IMR-90 (cell line): ENCODE results near the gene PFKP. TPM values are rescaled to one million over a fixed set of nuclear protein-coding genes. Genes with fewer than 3 reads are reported as not detected.

ENCODE experiments used
- ATAC-seq: fragments of 200-7000 bp; cut with Tn5 transposase; 2 replicates; pipeline ENCODE4 v1.9.1; 2020; ENCODE audit warnings: low read depth, mild to moderate bottlenecking, moderate library complexity
- BruUV-seq: library from RNA; stranded (reverse); fragments of 400-500 nt; replicated peaks from 2 replicates; lab custom pipeline; 2021; lab: Mats Ljungman, UMichigan
- CTCF ChIA-PET: fragments of 300-600 bp; formaldehyde crosslinking; extraction: SDS; loops from one replicate; lab custom pipeline; 2021; ENCODE audit warnings: antibody characterized with exemption; lab: Yijun Ruan, JAX
- POLR2A ChIA-PET: fragments of 300-600 bp; sonication (Branson Sonifier 250); formaldehyde crosslinking; loops from one replicate; lab custom pipeline; 2022; ENCODE audit warnings: antibody characterized with exemption; ENCODE audit not compliant: unreplicated experiment; lab: Charles Lee
- DNase-seq: peaks from one replicate; pipeline ENCODE4 v3.0.0; 2013
- H2AFZ ChIP-seq: replicated peaks from 2 replicates; pipeline ENCODE3; 2013; ENCODE audit warnings: low read length, mild to moderate bottlenecking; ENCODE audit not compliant: poor library complexity
- H2AK5ac ChIP-seq: 2 replicates; pipeline ENCODE4 v1.6.1; 2013; ENCODE audit warnings: low read depth, low read length, inconsistent platforms
- H2AK9ac ChIP-seq: replicated peaks from 2 replicates; pipeline ENCODE3; 2013; ENCODE audit warnings: mild to moderate bottlenecking, low read depth, low read length, moderate library complexity; ENCODE audit not compliant: poor library complexity
- H2BK120ac ChIP-seq: 2 replicates; pipeline ENCODE4 v1.6.1; 2013; ENCODE audit warnings: low read depth, low read length, inconsistent platforms
- H2BK15ac ChIP-seq: 3 replicates; pipeline ENCODE4 v1.6.1; 2013; ENCODE audit warnings: low read depth, low read length, inconsistent platforms
- H2BK20ac ChIP-seq: 2 replicates; pipeline ENCODE4 v1.6.1; 2013; ENCODE audit warnings: low read depth, mild to moderate bottlenecking, inconsistent platforms, low read length, moderate library complexity
- H2BK5ac ChIP-seq: 2 replicates; pipeline ENCODE4 v1.6.1; 2013; ENCODE audit warnings: mild to moderate bottlenecking, low read depth, low read length, inconsistent platforms; ENCODE audit not compliant: poor library complexity, severe bottlenecking
- H3K14ac ChIP-seq: replicated peaks from 2 replicates; pipeline ENCODE4 v1.6.1; 2013; ENCODE audit warnings: low read depth, low read length, inconsistent platforms
- H3K18ac ChIP-seq: 2 replicates; pipeline ENCODE4 v1.6.1; 2013; ENCODE audit warnings: low read depth, low read length, control low read depth
- H3K23ac ChIP-seq: 2 replicates; pipeline ENCODE4 v1.6.1; 2013; ENCODE audit warnings: low read depth, low read length, inconsistent platforms
- H3K27ac ChIP-seq: 2 replicates; pipeline ENCODE4 v1.5.1; 2013; ENCODE audit warnings: mild to moderate bottlenecking, control low read depth, low read length; ENCODE audit not compliant: insufficient read depth
- H3K27me3 ChIP-seq: 2 replicates; pipeline ENCODE4 v1.6.1; 2013; ENCODE audit warnings: low read length; ENCODE audit not compliant: control insufficient read depth, insufficient read depth
- H3K36me3 ChIP-seq: 2 replicates; pipeline ENCODE4 v1.6.1; 2013; ENCODE audit warnings: low read length, mixed read lengths; ENCODE audit not compliant: control insufficient read depth, insufficient read depth
- H3K4ac ChIP-seq: 2 replicates; pipeline ENCODE4 v1.6.1; 2013; ENCODE audit warnings: low read depth, low read length, inconsistent platforms
- H3K4me1 ChIP-seq: 2 replicates; pipeline ENCODE4 v1.6.1; 2013; ENCODE audit warnings: low read length, mixed read lengths; ENCODE audit not compliant: control insufficient read depth, insufficient read depth
- H3K4me2 ChIP-seq: 2 replicates; pipeline ENCODE4 v1.6.1; 2013; ENCODE audit warnings: low read depth, mild to moderate bottlenecking, control low read depth, low read length, moderate library complexity
- H3K4me3 ChIP-seq: 2 replicates; pipeline ENCODE4 v1.5.1; 2013; ENCODE audit warnings: low read depth, mild to moderate bottlenecking, control low read depth, low read length, moderate library complexity; ENCODE audit not compliant: insufficient read depth
- H3K56ac ChIP-seq: 2 replicates; pipeline ENCODE4 v1.6.1; 2013; ENCODE audit warnings: low read length, inconsistent platforms; ENCODE audit not compliant: insufficient read depth; ENCODE audit errors: extremely low read depth
- H3K79me1 ChIP-seq, 2 experiments: 2 replicates each; pipeline ENCODE4 v1.6.1; 2013; ENCODE audit warnings: low read length in 2 of 2, inconsistent platforms in 1 of 2, low read depth in 1 of 2
- H3K9ac ChIP-seq: 2 replicates; pipeline ENCODE4 v1.6.1; 2013; ENCODE audit warnings: low read depth, low read length, control low read depth
- H3K9me1 ChIP-seq: 2 replicates; pipeline ENCODE4 v1.6.1; 2013; ENCODE audit warnings: low read length, inconsistent platforms; ENCODE audit not compliant: insufficient read depth
- H3K9me3 ChIP-seq: 2 replicates; pipeline ENCODE4 v1.6.1; 2013; ENCODE audit warnings: low read length; ENCODE audit not compliant: control insufficient read depth, insufficient read depth
- H4K20me1 ChIP-seq: 2 replicates; pipeline ENCODE4 v1.6.1; 2013; ENCODE audit warnings: low read length, inconsistent platforms; ENCODE audit not compliant: insufficient read depth
- H4K5ac ChIP-seq: 2 replicates; pipeline ENCODE4 v1.6.1; 2013; ENCODE audit warnings: mild to moderate bottlenecking, low read depth, low read length, control low read depth
- H4K8ac ChIP-seq, 2 experiments: 2 replicates each; pipeline ENCODE4 v1.6.1; 2013; ENCODE audit warnings: low read depth in 2 of 2, low read length in 2 of 2, control low read depth in 1 of 2, inconsistent platforms in 1 of 2
- H4K91ac ChIP-seq: 2 replicates; pipeline ENCODE4 v1.6.1; 2013; ENCODE audit warnings: low read depth, low read length, inconsistent platforms; ENCODE audit not compliant: insufficient read depth
- CTCF ChIP-seq: conservative IDR thresholded peaks from 2 replicates; pipeline ENCODE4 v1.5.1; 2012; ENCODE audit warnings: mild to moderate bottlenecking, low read depth, low read length, improper control_type of control experiment
- MXI1 ChIP-seq: IDR thresholded peaks from 2 replicates; pipeline ENCODE4 v1.6.1; 2012; ENCODE audit warnings: low read depth, mild to moderate bottlenecking, low read length, moderate library complexity, borderline replicate concordance
- NFE2L2 ChIP-seq: fragments of 150-350 bp; IDR thresholded peaks from 2 replicates; pipeline ENCODE4 v1.6.1; 2016; ENCODE audit warnings: low read depth, mild to moderate bottlenecking, low read length
- RAD21 ChIP-seq: IDR thresholded peaks from 2 replicates; pipeline ENCODE4 v1.6.1; 2012; ENCODE audit warnings: low read length, improper control_type of control experiment
- RFX5 ChIP-seq: IDR thresholded peaks from 2 replicates; pipeline ENCODE4 v1.8.0; 2012; ENCODE audit warnings: low read depth, mild to moderate bottlenecking, low read length, moderate library complexity
- WGBS, 2 experiments: methylation state at CpG; one replicate each; pipeline versions ENCODE4 v1.1.5 to v1.1.7; 2013; ENCODE audit warnings: missing lambda C conversion rate in 2 of 2; ENCODE audit not compliant: insufficient read length in 1 of 2; ENCODE audit errors: extremely low coverage in 2 of 2; 5-methylcytosine and 5-hydroxymethylcytosine counted together
- dilution Hi-C: fragments of 300-500 bp; cut with HindIII; formaldehyde crosslinking; loops from one replicate; pipeline ENCODE4 v1.14.3; 2018; ENCODE audit warnings: low sequenced_read_pairs; ENCODE audit not compliant: unreplicated experiment
- in situ Hi-C: fragments of 300-500 bp; cut with MboI; formaldehyde crosslinking; loops from 3 replicates; pipeline ENCODE4 v1.14.3; 2019; ENCODE audit warnings: low sequenced_read_pairs, inconsistent platforms, mixed read lengths
- intact Hi-C: fragments of 100-400 bp; cut with micrococcal nuclease; formaldehyde crosslinking; loops from 2 replicates; pipeline ENCODE4 v1.10.0; 2022
- polyA plus RNA-seq, 3 experiments: library from polyadenylated mRNA; depleted of rRNA; stranded (reverse); fragments of >200 nt; gene quantifications; 2 replicates each; pipeline ENCODE4 v1.2.3, GENCODE V29; 2012; ENCODE audit warnings: low replicate concordance in 1 of 3
- total RNA-seq: library from RNA; depleted of rRNA; stranded (reverse); fragments of >200 nt; gene quantifications from 2 replicates; pipeline ENCODE4 v1.2.3, GENCODE V29; 2012

Gene PFKP
- total and polyA plus RNA-seq, 2 of the 4 experiments (the other 2 are of a cell fraction) = 223 to 294 TPM

DNA sequence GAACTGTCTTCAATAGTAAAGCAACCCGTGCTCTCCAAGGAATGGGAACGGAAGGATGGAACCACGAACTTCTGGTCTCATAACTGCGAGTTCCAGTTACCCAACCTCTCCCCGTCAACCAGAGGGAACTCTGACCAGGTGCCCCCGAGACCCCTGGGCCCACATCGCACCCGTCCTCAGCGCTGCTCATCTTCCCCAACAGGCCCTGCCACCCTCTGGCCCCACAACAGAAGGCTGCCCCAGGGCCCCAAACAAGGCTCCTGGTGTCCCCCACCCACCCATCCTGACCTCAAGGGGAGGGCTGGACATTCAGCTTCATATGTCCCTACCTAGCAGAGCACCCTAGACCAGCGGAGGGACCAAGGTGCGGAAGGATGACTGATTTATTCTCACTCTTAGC is 82.6 kb downstream of the PFKP start:
- Histone ChIP-seq H3K4me1 (no peaks in the 10 kb centered on the region), H3K9me3 (no peaks in the 10 kb centered on the region), H3K4me2 (no peak overlapping the region), H4K20me1 (no peaks in the 10 kb centered on the region; the same call in none of the 2 replicates), H4K91ac (no peak overlapping the region), H3K4ac (no peak overlapping the region), H2BK15ac (no peak overlapping the region), H4K5ac (no peak overlapping the region), H3K56ac (no peak overlapping the region), H3K23ac (no peak overlapping the region), H3K4me3 (no peak overlapping the region), H3K27ac (no peak overlapping the region), H2AK5ac (no peak overlapping the region), H2BK120ac (no peak overlapping the region), H3K18ac (no peak overlapping the region), H4K8ac (no peak overlapping the region), H3K27me3 (no peaks in the 10 kb centered on the region), H3K79me1 (peaks cover 17 to 33% of the 10 kb centered on the region in 2 experiments), H2BK20ac (no peak overlapping the region), H3K9me1 (no peaks in the 10 kb centered on the region; the same call in 1 of the 2 replicates), H3K14ac (no peak overlapping the region), H2AK9ac (no peak overlapping the region), H3K36me3 (peaks cover 73% of the 10 kb centered on the region), H3K9ac (no peak overlapping the region), H2AFZ (no peak overlapping the region), H2BK5ac (no peak overlapping the region)
- DNase-seq (no peak), ATAC-seq (no peak)
- no TSS peak for BruUV-seq
- intact Hi-C loops = no loop called here
- CTCF ChIA-PET = no interaction called here
- dilution Hi-C loops = no loop called here
- WGBS, 2 experiments = 100% methylated on average over 4 of the region's 11 CpGs; no CpG with 5 or more reads in 1 of the 2 experiments
- TF ChIP-seq RFX5 (no peak), CTCF (no peak), MXI1 (no peak), RAD21 (no peak), NFE2L2 (no peak)
- in situ Hi-C loops = no loop called here
- POLR2A ChIA-PET = no interaction called here
